HG02840 (cell line): ENCODE measurements around the gene SEZ6L.

Source experiments
- ATAC-seq: cut with Tn5 transposase; IDR thresholded peaks from one replicate; pipeline ENCODE4 v1.9.1; 2021; ENCODE audit warnings: mild to moderate bottlenecking, moderate library complexity, moderate number of reproducible peaks; ENCODE audit not compliant: unreplicated experiment, low FRiP score

Gene SEZ6L

GRCh38 chr22:26172389-26172990, 3.2 kb downstream of the SEZ6L start:
- ATAC-seq, result no peak

- no peak for ATAC-seq
Observed at GRCh38 chr22:26174280-26174679, 5.0 kb downstream of the SEZ6L start.

- no peak for ATAC-seq
Observed at GRCh38 chr22:26182723-26183122, 13.5 kb downstream of the SEZ6L start.

- ATAC-seq, result no peak
Observed at GRCh38 chr22:26185190-26185589, 15.9 kb downstream of the SEZ6L start.

- ATAC-seq, result no peak
Observed at GRCh38 chr22:26188341-26188740, 19.1 kb downstream of the SEZ6L start.

- ATAC-seq, result no peak
Observed at GRCh38 chr22:26194313-26194712, 25.1 kb downstream of the SEZ6L start.

- no peak for ATAC-seq
Observed at GRCh38 chr22:26194877-26195276, 25.6 kb downstream of the SEZ6L start.

- no peak for ATAC-seq
Observed at GRCh38 chr22:26196657-26197056, 27.4 kb downstream of the SEZ6L start.

GRCh38 chr22:26197425-26197824, 28.2 kb downstream of the SEZ6L start:
- ATAC-seq, result no peak

- ATAC-seq, result no peak
Observed at GRCh38 chr22:26199665-26200064, 30.4 kb downstream of the SEZ6L start.

- no peak for ATAC-seq
Observed at GRCh38 chr22:26202280-26202924, 33.1 kb downstream of the SEZ6L start.

GRCh38 chr22:26205494-26205893, 36.2 kb downstream of the SEZ6L start:
- no peak for ATAC-seq

- no peak for ATAC-seq
Observed at GRCh38 chr22:26210334-26210733, 41.1 kb downstream of the SEZ6L start.

GRCh38 chr22:26213826-26214225, 44.6 kb downstream of the SEZ6L start:
- ATAC-seq, result no peak

GRCh38 chr22:26214466-26214865, 45.2 kb downstream of the SEZ6L start:
- ATAC-seq, result no peak

GRCh38 chr22:26215736-26216135, 46.5 kb downstream of the SEZ6L start:
- no peak for ATAC-seq

- ATAC-seq, result no peak
Observed at GRCh38 chr22:26225207-26225606, 55.9 kb downstream of the SEZ6L start.

GRCh38 chr22:26226538-26227297, 57.5 kb downstream of the SEZ6L start:
- ATAC-seq, result no peak

- ATAC-seq, result no peak
Observed at GRCh38 chr22:26229910-26230309, 60.6 kb downstream of the SEZ6L start.

- ATAC-seq, result no peak
Observed at GRCh38 chr22:26234296-26234695, 65.0 kb downstream of the SEZ6L start.

GRCh38 chr22:26235792-26236487, 66.7 kb downstream of the SEZ6L start:
- no peak for ATAC-seq
